Natural killer cell (primary cell): ENCODE measurements around the gene ZNF669. TPM values are rescaled to one million over a fixed set of nuclear protein-coding genes. Genes with fewer than 3 reads are reported as not detected.
"Not testable (repeated sequence)": the region's sequence is repeated elsewhere in the genome, so short reads cannot be mapped to it uniquely, and the experiment has no call there.

Experiments
- ATAC-seq, 3 donors: fragments of 150-1000 bp in 2 of 3; fragments of 200-7000 bp in 1 of 3; cut with Tn5 transposase; 1 replicate in 1 of 3; 2 replicates in 2 of 3; pipeline ENCODE4 v1.10.0; 2021; ENCODE audit warnings: mild to moderate bottlenecking in 2 of 3, moderate library complexity in 2 of 3
- DNase-seq, 2 donors: peaks; one replicate each; pipeline versions ENCODE4 v3.0.0 to v3.0.0-alpha.2; 2013 to 2021; ENCODE audit warnings: mixed read lengths in 1 of 2
- H3K27ac ChIP-seq: one replicate; pipeline ENCODE4 v1.5.1; 2013; ENCODE audit warnings: mild to moderate bottlenecking, low read length
- H3K27me3 ChIP-seq: one replicate; pipeline ENCODE4 v1.6.1; 2013; ENCODE audit warnings: low read length; ENCODE audit not compliant: control insufficient read depth, insufficient read depth
- H3K36me3 ChIP-seq: one replicate; pipeline ENCODE4 v1.6.1; 2013; ENCODE audit warnings: low read length; ENCODE audit not compliant: control insufficient read depth, insufficient read depth
- H3K4me1 ChIP-seq: one replicate; pipeline ENCODE4 v1.6.1; 2013; ENCODE audit warnings: low read length; ENCODE audit not compliant: control insufficient read depth, insufficient read depth
- H3K4me3 ChIP-seq: one replicate; pipeline ENCODE4 v1.5.1; 2013; ENCODE audit warnings: low read length
- H3K9me3 ChIP-seq: one replicate; pipeline ENCODE4 v1.6.1; 2013; ENCODE audit warnings: low read length; ENCODE audit not compliant: control insufficient read depth, insufficient read depth
- H3K27ac Mint-ChIP-seq, 2 donors: one replicate each; pipeline ENCODE4 v1.8.0; 2022; ENCODE audit warnings: mild to moderate bottlenecking in 2 of 2, mixed read lengths in 2 of 2, moderate library complexity in 1 of 2
- H3K27me3 Mint-ChIP-seq, 2 donors: one replicate each; pipeline ENCODE4 v1.8.0; 2022; ENCODE audit warnings: low read depth in 2 of 2, mixed read lengths in 2 of 2
- H3K36me3 Mint-ChIP-seq: one replicate; pipeline ENCODE4 v1.8.0; 2022; ENCODE audit warnings: mixed read lengths
- H3K4me1 Mint-ChIP-seq, 2 donors: one replicate each; pipeline ENCODE4 v1.8.0; 2022; ENCODE audit warnings: mixed read lengths in 2 of 2
- H3K4me3 Mint-ChIP-seq: one replicate; pipeline ENCODE4 v1.8.0; 2022; ENCODE audit warnings: mild to moderate bottlenecking, moderate library complexity, mixed read lengths
- H3K9me3 Mint-ChIP-seq, 2 donors: one replicate each; pipeline ENCODE4 v1.8.0; 2022; ENCODE audit warnings: mixed read lengths in 2 of 2
- WGBS: methylation state at CpG from one replicate; pipeline ENCODE4 v1.1.7; 2013; ENCODE audit warnings: missing lambda C conversion rate; ENCODE audit not compliant: insufficient coverage; 5-methylcytosine and 5-hydroxymethylcytosine counted together
- intact Hi-C: fragments of 100-400 bp; cut with micrococcal nuclease; formaldehyde crosslinking; loops from one replicate; pipeline ENCODE4 v1.14.2; 2022
- total RNA-seq, 4 donors: library from RNA; stranded (reverse); fragments of 120-200 nt in 1 of 4; gene quantifications; one replicate each; pipeline versions ENCODE4 v1.2.3 to v1.2.4, GENCODE V29; 2013 to 2022
- TF ChIP-seq, protein P1 (sequence below): fragments of 200-600 bp; IDR thresholded peaks from one replicate; pipeline ENCODE4 v1.8.0; 2022; ENCODE audit warnings: antibody characterized with exemption

The ZNF669 gene
- total RNA-seq, 3 donors from 2014 or later (not counting 1 experiment from before 2014, with no cell fraction given) = 16.2 to 18.3 (median 17.0) TPM

DNA sequence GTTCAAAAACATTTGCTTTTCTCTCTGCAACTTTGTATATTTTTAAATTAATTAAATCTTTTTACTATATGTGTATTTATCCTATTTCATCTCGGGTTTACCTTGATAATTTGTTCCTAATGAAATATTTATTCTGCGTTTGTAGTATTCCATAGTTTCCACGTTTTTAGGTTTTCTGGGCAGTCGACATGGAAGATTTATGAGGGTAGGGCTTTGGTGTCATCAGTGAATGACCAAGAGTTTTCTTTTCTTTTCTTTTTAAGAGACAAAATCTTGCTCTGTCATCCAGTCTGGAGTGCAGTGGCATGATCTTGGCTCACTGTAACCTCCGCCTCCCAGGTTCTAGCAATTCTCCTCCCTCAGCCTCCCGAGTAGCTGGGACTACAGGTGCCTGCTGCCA, 17.2 kb upstream of the ZNF669 start:
- no peak for DNase-seq
- WGBS = 87% methylated on average over 5 of the region's 6 CpGs
- Histone ChIP-seq H3K4me1 (no peaks in the 10 kb centered on the region), H3K9me3 (no peaks in the 10 kb centered on the region), H3K27me3 (no peaks in the 10 kb centered on the region), H3K27ac (no peak overlapping the region), H3K4me3 (no peak overlapping the region), H3K36me3 (no peaks in the 10 kb centered on the region)
- intact Hi-C loops = no loop called here
- no peak overlapping the region for H3K4me3 Mint-ChIP-seq
- H3K27ac Mint-ChIP-seq = no peak overlapping the region
- TF ChIP-seq, protein P1, sequence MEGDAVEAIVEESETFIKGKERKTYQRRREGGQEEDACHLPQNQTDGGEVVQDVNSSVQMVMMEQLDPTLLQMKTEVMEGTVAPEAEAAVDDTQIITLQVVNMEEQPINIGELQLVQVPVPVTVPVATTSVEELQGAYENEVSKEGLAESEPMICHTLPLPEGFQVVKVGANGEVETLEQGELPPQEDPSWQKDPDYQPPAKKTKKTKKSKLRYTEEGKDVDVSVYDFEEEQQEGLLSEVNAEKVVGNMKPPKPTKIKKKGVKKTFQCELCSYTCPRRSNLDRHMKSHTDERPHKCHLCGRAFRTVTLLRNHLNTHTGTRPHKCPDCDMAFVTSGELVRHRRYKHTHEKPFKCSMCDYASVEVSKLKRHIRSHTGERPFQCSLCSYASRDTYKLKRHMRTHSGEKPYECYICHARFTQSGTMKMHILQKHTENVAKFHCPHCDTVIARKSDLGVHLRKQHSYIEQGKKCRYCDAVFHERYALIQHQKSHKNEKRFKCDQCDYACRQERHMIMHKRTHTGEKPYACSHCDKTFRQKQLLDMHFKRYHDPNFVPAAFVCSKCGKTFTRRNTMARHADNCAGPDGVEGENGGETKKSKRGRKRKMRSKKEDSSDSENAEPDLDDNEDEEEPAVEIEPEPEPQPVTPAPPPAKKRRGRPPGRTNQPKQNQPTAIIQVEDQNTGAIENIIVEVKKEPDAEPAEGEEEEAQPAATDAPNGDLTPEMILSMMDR = no peak
- no peaks in the 10 kb centered on the region for H3K9me3 Mint-ChIP-seq
- no peaks in the 10 kb centered on the region for H3K27me3 Mint-ChIP-seq
- no peaks in the 10 kb centered on the region for H3K36me3 Mint-ChIP-seq
- ATAC-seq = no peak
- no peaks in the 10 kb centered on the region for H3K4me1 Mint-ChIP-seq

DNA sequence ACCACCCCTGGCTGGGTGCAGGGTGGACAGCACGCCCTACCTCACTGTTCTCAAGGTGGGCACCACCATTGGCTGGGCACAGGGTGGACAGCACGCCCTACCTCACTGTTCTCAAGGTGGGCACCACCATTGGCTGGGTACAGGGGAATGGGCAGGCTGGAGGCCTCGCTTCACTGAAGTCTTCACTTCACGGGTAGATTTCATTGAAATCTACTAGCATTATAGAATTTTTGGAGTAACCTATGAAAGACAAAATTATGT, 16.2 kb upstream of the ZNF669 start:
- H3K4me1 Mint-ChIP-seq, H3K27ac ChIP-seq: not testable (repeated sequence)

DNA sequence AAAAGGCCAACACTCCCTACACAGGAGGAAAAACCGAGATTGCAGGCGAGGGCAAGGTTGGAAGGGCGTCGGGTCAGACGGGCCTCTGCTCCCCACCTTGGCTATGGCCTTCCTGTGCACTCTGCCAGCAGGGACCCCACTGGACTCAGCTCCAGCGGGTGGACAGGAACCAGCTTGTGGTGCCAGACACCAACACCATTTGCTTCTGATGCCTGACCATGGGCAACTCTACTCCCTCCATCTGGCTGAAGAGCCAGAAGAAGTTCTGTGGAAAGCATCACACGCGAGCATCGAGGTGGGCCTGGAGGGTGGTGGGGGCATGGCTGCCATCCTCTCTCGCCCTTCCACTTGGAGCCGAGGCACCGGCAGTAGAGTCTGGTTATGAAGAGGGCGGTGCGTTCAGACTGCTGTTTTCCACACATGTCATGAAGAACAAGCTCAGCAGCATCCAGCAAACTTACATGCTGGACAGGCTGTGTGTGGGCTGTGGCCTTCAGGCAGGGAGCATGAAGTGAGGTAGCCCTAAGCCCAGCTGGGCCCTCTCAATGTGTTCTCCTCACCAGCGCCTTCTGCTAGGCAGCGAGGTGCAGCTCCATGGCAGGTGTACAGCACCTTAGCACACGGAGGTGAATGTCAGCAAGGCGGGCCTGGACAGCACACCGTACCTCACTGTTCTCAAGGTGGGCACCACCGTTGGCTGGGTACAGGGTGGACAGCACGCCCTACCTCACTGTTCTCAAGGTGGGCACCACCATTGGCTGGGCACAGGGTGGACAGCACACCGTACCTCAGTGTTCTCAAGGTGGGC, 15.6 kb upstream of the ZNF669 start:
- H3K36me3 ChIP-seq = no peaks in the 10 kb centered on the region
- H3K27me3 ChIP-seq = no peaks in the 10 kb centered on the region
- Mint-ChIP-seq H3K36me3 (no peaks in the 10 kb centered on the region), H3K9me3 (no peaks in the 10 kb centered on the region), H3K4me1 (peaks cover 0 to 3% of the 10 kb centered on the region in 2 donors), H3K27me3 (no peaks in the 10 kb centered on the region), H3K27ac (no peak overlapping the region), H3K4me3 (no peak overlapping the region)
- DNase-seq (no peak), ATAC-seq (no peak)
- no peaks in the 10 kb centered on the region for H3K9me3 ChIP-seq
- TF ChIP-seq, protein P1 = no peak
- 96% methylated on average over 22 of the region's 22 CpGs for WGBS
- H3K4me1 ChIP-seq = no peaks in the 10 kb centered on the region
- no peak overlapping the region for H3K27ac ChIP-seq
- no peak overlapping the region for H3K4me3 ChIP-seq
- intact Hi-C loops = no loop called here

More for the DNA sequence above, 16.2 kb upstream of the ZNF669 start:
- H3K4me1 ChIP-seq, H3K36me3 Mint-ChIP-seq, H3K4me3 ChIP-seq, intact Hi-C loops, H3K36me3 ChIP-seq, H3K27me3 ChIP-seq, H3K4me3 Mint-ChIP-seq, H3K9me3 Mint-ChIP-seq, DNase-seq, H3K27ac Mint-ChIP-seq, H3K27me3 Mint-ChIP-seq, ATAC-seq, H3K9me3 ChIP-seq: not testable (repeated sequence)
- 94% methylated on average over 4 of the region's 4 CpGs for WGBS

DNA sequence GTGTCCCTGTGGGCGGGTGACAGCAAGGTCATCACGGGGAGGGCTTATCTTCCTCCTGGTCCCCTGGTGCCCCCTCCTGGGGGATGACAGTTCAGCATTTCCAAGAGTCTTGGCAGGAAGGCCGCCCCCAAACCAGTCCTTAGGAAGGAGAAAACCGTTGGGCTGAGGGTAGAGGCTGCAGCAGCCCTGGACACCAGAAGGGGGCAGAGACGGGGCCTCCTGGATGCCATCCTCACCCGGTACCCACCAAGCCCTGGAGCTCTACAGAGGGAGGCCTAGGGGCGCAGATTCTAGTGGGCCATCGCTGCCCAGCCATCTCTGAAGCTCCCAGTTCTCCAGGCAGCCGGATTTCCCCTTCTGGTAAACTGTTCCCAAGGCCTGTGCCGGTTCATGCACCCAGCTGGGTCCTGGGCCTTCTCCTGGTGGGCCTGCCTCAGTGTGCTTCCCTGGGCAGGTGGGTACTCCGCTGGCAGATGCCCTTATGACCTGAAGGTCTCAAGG, 14.8 kb upstream of the ZNF669 start:
- TF ChIP-seq, protein P1 = no peak
- Histone ChIP-seq H3K9me3 (no peaks in the 10 kb centered on the region), H3K4me3 (no peak overlapping the region), H3K27ac (no peak overlapping the region), H3K4me1 (no peaks in the 10 kb centered on the region), H3K36me3 (no peaks in the 10 kb centered on the region), H3K27me3 (no peaks in the 10 kb centered on the region)
- ATAC-seq = peak in 2 of 3 donors; percentile 40 to 56
- WGBS = 67% methylated on average over 11 of the region's 11 CpGs
- Mint-ChIP-seq H3K9me3 (no peaks in the 10 kb centered on the region), H3K36me3 (no peaks in the 10 kb centered on the region), H3K27ac (no peak overlapping the region), H3K4me1 (peaks cover 0 to 3% of the 10 kb centered on the region in 2 donors), H3K27me3 (no peaks in the 10 kb centered on the region), H3K4me3 (no peak overlapping the region)
- peak in 1 of 2 donors; percentile 43 for DNase-seq
- intact Hi-C loops = no loop called here
